ENCODE data around the gene ZBTB37.

DNA sequence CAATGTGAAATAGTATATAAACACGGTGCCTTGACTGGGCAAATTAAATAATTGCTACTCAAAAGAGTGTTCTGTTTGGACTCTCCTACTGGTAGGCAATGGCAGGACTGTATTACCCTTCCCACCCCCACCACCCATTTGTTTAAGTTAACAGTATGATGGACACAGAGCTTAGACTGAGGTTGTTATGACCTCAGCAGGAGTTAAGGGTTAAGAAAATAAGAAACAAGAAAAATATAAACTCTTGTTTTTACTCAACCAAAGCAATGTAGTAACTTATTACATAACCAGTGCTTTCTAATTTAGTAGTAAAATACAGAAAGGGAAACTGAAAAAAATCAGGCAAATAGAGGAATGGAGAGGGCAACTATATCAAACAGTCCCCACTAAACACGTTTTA lies 68.9 kb downstream of the ZBTB37 start:
- TF ChIP-seq, protein P1, sequence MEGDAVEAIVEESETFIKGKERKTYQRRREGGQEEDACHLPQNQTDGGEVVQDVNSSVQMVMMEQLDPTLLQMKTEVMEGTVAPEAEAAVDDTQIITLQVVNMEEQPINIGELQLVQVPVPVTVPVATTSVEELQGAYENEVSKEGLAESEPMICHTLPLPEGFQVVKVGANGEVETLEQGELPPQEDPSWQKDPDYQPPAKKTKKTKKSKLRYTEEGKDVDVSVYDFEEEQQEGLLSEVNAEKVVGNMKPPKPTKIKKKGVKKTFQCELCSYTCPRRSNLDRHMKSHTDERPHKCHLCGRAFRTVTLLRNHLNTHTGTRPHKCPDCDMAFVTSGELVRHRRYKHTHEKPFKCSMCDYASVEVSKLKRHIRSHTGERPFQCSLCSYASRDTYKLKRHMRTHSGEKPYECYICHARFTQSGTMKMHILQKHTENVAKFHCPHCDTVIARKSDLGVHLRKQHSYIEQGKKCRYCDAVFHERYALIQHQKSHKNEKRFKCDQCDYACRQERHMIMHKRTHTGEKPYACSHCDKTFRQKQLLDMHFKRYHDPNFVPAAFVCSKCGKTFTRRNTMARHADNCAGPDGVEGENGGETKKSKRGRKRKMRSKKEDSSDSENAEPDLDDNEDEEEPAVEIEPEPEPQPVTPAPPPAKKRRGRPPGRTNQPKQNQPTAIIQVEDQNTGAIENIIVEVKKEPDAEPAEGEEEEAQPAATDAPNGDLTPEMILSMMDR (IDR thresholded peaks at IDR 0.05), result no peak
- no peak for TF ChIP-seq POLR2A (IDR thresholded peaks at IDR 0.05)
- no peak for TF ChIP-seq POLR2AphosphoS5 (IDR thresholded peaks at IDR 0.05)
- no peak for TF ChIP-seq EP300 (IDR thresholded peaks at IDR 0.05)

Data from upper lobe of left lung (tissue), 4 donors.